HG02943 (cell line): ENCODE results near the gene SNX10.

Source experiments
- ATAC-seq: cut with Tn5 transposase; IDR thresholded peaks from one replicate; pipeline ENCODE4 v1.9.1; 2021; ENCODE audit warnings: mild to moderate bottlenecking, low read depth, moderate library complexity; ENCODE audit not compliant: unreplicated experiment

SNX10 gene

DNA sequence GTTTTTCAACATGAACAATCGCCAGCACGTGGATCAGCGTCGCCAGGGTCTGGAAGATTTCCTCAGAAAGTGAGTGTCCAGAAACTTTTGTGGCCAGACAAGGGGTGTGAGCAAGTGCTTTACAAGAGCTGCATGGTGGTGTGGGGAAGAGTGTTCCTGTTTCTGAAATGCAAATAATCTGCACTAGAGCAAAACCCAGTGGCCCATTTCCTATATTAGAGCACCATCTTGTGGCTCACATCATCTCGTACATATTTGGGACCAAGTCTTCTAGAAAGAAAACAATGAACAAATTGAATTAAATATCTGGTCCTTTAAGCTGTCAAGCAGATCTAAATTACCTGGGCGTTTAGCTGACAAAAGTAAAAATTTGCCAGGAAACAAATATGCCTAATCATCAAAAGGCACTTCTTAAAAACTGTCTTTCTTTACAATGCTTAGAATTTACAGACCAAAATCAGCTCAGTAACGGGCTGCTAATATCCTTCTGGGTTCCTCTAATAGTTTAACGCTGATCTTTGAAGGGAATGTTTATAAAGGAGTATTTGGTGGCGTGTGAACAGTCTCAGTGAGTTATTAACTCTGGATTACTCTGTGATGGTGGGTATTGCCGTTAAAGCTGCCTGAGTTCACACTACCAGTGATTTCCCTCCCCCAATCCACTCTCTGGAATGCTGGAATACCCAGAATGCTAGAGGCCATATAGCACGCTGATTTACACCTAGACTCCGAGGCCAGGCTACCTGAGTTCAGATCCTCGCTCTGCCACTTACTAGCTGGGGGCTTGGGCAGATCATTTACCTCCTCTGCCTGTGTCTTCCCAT lies 73.6 kb downstream of the SNX10 start:
- no peak for ATAC-seq

DNA sequence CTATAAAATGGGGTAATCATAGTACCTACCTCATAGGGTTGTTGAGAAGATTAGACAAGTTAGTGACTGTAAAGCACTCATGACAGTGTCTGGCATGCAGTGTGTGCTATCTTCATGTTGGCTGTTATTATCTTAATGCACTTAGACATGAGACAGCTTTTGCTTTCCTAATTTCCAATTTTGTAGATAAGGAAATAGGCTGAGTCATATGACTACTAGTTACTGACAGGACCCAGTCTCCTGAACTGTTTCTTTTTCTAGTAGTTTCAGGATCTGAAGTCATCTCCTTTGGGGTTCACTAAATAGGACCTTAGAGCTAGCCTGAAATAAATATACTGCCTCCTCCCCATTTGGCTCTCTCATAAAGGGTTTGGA lies 74.2 kb downstream of the SNX10 start:
- ATAC-seq, result no peak

DNA sequence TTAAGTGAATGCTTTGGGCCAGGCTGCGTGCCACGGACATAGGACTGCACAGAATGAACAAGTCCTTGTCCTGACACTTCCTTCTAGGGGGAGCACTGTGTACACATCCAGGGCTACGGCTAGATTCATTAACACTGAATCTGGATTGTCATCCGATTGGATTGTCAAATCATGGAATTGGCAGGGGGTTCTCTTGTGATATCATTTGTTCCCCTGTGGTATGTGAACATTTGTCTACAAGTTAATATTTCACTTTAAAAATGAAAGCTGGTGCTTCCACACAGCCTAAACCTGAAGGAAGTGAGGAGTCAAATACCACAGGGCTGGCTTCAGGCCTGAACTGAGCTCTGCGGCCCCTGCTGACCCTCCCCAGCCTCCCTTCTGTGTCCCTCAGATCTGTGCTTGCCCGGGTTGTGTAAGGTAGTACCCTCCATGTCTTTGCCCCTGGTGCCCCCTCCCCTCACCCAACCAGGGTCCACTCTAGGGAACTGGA lies 75.6 kb downstream of the SNX10 start:
- ATAC-seq, result no peak

DNA sequence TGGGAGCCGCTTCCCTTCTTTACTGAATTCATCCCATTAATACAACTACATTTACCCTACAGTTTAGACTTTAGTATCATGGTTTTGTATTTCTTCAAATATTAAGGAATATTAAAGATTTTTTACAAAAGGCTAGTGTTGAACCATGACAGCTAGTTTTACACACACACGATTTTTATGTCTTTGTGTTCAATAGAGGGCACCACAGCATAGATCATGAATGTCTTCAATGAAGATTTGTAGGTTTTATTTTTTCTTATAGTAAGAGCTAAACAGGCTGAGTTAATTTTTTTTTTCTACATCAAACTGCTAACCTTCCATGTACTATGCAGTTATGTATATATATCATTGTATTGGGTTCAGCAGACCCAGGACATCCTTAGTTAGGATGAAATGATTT lies 76.9 kb downstream of the SNX10 start:
- ATAC-seq, result no peak

DNA sequence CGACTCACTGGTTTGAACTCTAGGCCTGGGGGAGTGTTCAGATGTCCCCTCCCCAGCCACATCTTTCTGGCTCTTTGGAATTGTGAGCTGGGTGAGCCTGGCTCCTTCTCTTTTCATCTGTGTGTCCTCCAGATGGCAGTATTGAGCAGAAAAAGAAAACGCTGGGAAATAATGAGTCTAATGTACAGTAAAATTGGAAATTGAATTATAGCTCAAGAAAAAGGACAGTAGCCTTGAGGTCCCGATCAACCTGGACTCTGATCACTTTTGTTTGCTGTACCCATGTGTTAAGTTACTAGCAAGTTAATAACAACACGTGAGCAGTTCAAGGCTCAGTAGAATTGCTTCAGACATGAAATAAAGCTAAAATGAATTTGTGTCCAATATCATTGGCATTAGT lies 77.9 kb downstream of the SNX10 start:
- no peak for ATAC-seq

DNA sequence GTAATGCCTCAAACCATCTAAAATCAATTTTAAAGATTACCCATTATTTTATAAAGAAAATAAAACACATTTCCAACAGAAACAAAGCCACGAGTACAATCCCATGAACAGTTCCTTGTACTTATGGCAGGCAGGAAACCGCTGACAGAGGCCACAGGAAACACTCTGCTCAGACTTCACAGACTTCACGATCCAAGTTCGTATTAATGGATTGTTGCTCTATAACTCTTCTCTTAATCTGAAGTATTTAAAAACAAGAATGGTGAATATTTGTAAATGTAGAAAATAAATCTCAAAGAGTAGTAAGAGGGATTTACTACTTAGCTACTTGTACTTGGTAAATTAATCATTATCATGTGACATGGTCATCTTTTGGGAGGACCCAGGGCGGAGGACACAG lies 78.3 kb downstream of the SNX10 start:
- no peak for ATAC-seq

DNA sequence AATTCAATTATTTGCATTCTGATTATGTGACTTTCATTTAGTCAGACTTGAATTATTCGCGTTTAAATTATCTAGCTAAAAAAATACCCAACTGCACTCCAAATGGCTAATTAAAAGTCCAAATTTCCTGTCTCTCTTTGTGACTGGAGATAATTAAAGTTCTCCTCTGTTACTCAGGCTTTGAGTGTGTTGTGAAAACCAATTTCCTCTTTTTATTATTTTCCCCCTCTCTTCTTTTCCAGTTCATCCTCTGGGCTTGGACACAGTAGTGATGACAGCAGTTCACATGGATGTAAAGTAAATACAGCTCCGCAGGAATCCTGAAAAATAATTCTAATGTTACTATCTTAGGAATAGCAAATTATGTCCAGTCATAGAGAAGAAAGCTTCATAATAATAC lies 80.6 kb downstream of the SNX10 start:
- ATAC-seq, result no peak

DNA sequence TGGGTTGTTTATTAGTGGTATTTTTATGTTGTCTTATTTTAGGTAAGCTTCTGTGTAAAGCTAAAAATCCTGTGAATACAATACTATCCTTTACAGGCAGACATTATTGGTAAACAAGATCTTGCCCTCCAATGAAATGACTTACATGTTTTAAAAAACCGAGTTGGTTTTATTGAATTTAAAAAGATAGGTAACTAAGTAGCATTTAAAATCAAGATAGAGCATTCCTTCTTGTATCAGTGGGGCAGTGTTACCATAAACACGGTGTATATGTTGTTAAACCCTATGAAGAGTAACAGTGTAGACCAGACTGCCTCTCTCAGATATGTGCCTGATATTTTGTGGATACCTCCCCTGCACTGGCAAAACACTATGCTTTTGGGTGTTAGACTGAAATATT lies 81.0 kb downstream of the SNX10 start:
- no peak for ATAC-seq

DNA sequence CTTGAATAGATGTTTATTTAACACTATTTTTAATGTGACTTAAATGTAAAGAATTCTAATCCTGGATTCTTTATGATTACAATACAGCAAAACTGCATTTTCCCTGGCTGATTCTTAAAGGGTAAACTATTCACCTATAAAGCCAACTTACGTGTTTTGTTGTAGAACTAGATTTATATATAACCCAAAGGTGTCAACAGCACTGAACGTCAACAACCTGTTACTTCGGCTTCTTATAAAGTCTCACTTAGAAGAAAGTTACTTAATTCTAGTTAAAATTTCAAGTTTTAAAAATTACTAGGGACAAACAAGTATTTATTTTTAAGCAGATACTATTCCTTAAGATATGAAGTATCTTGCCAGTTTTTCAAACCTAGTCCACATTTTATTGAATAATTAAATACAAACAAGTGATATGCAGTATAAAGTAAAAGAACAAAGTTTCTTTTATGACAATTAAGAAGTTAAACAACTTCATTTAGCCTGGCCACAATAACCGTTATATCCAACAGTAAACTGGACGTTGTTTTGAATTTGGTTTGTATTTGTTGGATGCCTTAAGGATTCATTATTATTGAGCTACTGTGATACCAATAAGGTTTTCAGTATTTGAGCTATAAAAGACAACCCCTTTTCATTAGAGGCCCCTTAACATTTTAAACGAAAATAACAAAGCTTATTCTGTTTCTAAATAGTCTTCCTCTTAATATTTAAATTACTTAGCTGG lies 83.1 kb downstream of the SNX10 start:
- no peak for ATAC-seq

DNA sequence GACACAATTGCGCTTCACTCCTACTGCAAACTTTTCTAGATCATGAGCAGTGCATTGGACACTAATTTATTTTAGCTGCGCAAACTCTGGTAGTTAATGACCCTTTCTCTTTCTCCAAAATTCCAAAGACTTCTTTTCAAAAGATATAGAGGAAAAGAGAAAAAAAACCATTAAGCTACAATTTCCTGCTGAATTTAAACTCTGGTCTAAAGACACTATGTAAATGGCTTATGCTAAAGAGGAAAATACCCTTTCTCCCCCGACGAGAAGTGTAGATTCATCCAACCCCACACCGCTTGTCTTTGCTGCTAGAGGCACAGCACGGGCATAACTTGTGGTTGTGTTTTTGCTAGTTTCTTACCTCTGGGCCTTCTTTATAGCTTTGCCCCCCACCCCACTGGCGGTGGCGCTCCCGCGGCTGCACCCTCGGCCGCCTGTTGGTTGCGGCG lies 84.1 kb downstream of the SNX10 start:
- ATAC-seq, result no peak

DNA sequence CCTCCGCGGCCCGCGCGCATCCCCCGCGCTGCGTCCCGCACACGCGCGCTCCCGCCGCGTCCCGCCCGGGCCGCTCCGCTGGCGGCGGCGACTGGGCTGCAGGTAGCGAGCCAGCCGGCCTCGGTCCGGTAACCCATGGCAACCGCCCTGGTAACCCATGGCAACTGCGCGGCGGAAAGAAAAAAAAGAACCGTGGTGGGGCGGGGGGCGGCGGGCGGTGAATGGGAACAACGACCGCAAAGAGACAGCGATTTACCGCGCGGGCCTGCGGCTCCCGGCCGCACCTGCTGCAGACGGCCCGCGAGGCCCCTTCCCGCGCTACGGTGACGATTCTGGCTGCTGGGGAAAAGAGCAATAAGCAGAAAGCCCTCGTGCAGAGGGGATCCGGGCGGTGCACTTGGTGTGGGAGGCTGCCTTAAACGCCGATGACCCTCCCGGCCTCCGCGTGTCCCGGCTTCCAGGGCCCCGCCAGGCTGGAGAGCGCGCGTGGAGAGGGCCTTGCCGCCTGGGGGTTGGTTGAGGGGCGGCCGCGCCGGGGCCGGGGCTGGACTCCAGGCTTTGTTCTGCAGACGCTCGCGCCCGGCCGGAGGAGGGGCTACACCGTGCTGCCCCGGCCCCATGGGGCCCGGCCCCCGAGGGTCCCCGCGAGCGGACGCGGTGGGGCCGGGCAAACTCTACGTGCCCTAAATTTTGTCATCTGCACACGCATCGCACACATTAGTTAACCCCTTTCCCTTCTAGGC lies 84.7 kb downstream of the SNX10 start:
- peak; percentile 42 for ATAC-seq

DNA sequence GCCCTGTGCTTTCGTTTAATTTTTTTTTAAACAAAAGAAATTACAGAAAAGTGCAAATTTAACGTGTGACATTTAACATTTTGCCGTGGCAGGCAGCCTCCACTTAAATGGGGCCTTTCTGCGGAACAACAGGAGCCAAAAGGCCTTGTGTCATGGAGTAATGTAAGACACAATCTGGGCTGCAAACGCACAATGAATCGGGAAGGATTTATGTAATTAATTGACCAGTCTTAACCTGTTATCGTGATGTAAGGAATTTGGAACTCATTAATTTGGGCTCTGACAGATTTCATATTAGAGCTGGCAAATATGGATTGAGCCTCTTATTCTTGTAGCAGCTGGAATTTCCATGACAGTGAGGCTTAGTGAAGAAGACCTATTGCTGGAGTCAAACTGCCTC lies 86.4 kb downstream of the SNX10 start:
- no peak for ATAC-seq

DNA sequence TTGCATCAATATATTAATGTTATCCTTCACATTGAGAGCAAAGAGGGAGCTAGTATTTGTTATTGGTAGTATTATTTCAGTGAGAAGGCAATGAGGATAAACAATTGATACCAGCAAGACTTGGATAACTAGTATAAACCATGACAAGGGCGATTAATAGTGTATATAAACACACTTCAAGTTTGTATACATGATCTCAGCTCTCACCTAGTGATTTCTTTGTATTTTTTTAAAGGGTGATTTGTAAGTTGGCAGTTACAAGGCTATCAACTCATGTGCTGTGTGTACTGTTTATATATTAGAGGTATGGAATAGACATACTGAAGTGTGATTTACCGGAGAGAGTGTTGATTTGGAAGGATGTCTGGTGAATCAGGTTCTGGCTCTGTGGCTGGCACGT lies 88.0 kb downstream of the SNX10 start:
- no peak for ATAC-seq

DNA sequence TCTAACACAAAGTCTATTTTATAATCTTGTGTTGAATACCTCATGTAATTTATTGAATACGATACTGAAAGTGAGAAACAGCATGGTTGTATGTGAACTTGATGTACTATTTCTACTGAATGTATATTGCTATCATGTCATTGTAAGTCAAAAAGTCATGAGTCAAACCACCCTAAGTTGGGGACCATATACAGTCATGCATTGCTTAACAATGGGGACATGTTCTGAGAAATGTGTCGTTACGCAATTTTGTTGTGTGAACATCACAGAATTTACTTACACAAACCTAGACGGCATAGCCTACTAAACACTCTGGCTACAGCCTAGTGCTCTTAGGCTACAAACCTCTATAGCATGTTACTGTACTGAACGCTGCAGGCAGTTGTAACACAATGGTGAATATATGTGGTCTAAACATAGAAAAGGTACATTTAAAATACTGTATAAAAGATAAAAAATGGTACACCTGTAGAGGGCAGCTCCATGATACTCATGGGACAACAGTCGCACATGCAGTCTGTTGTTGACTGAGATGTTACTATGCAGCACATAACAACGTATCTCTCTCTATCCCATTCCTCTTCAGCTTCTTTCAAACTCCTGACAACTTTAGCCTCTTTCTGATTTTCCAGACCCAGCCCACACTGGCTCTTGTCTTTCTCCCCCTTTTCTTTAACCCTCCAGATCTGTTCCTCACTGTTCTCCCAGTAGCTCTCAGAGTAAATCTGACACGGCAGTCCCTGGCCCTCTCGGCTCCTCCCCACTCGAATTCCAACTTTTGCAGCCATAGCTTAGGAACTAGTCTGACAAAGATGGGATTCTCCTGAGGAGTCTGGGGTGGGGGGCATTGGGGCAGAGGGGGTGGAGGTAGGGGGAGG lies 90.1 kb downstream of the SNX10 start:
- no peak for ATAC-seq

DNA sequence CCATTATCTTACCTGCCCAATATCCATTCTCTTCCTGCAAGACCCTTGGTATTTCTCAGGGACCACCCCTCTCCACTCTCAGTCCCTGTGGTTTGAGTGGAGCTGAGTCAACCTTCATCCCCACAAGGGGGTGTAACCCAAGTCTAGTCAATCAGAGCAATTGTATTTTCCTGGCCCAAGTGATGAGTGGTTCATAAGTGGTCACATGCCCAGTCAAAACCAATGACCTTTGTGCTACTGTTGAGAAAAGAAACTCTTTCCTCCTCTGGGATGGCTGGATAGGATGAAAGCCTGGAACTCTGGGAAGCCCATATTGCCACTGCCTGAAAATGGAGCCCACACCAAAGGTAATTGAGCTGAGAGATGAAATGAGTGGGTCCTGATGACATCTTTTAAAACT lies 93.6 kb downstream of the SNX10 start:
- ATAC-seq, result no peak

DNA sequence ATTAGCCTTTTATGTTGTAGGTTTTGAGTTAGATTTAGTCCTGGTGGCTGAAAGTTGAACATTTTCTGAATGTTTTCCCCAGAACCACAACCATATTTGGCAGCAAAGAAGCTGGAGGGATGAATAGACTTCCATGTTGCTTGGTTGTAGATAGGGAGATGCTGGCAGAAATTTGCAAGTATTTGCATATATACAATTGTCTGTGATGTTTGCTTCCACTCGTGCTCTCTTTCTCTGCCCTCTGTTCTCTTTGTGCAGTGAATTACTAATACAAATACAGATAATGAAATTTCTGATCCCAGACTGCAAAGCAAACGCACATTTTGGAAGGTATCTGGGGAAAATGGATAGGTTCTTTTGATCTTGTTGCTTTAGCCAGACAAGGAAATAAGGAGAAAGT lies 96.1 kb downstream of the SNX10 start:
- no peak for ATAC-seq

DNA sequence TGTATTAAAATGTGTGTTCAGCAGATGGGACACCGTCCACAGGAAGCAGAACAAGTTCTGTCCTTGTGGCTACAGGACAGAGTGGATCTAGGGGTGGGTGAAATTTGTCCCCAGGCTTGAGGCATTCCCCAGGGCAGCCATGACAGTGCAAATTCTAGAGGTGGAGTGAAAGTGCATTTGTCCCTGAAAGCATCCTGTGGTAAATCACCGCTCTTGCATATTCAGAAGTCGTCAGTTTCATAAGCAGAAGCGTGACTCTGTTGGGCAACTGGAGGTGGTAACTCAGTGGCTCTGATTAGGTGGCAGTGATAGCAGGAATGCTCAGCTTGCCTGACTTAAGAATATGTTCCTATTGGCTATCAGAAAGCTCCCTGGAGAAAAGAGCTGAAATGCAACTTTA lies 96.6 kb downstream of the SNX10 start:
- no peak for ATAC-seq

DNA sequence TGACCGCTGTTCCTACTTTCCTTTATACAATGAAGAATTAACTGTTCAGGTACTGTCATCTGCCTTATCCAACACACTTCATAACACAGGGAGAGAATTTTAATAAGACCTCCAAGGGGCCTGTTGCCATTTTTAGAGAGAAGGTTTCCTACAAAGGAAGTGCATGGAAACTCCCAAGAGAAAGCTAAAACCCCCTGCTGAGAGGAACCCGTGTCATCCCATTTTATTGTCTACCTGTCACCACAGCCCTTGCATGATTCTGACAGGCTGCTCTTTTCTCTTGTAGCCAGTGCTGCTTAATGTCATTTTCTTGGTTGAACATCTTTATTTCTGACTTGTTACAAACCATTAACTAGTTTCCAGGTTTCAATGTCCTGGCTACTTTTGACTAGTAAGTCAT lies 98.4 kb downstream of the SNX10 start:
- ATAC-seq, result no peak

DNA sequence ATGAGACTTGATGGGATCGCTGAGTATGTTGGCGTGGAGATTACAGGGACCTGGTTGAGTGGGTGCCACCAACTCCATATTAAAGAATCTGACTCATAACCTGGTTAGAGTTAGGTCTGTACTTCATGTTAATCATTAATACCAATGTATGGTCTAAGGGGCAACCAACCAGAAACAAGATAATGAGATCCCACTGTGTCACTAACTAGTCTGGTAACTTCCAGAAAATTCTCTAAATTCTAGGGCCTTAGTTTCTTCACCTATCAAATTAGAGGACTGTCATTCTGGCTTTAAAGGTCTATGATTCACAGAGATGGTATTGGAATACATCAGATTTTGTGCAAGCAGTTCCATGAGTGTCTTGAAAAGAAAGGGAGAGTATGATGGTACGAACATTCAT lies 102.2 kb downstream of the SNX10 start:
- no peak for ATAC-seq

DNA sequence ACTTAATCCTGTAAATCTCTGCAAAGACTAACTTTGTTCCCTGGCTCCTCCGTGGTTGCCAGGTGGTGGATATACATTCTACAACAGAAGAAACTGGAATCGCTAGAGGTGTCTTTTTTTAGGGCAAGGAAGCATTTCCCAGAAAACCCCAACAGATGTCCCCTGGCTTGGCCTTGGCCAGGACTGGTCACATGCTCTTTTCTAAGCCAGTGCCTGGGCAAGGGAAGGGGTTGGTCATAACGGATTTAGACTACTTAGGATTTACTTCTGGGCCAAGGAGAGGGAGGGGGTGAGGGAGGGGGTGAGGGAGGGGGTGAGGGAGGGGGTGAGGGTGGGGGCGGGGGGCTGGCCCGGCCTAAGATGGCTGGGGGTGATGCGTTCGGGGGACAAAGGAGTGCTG lies 105.7 kb downstream of the SNX10 start:
- no peak for ATAC-seq
